Keratinocyte (primary cell): ENCODE measurements around the gene PARD3.

Experiments used
- CTCF ChIP-seq, 3 experiments: IDR thresholded peaks in 1 of 3; conservative IDR thresholded peaks in 1 of 3; optimal IDR thresholded peaks in 1 of 3; 2 replicates in 2 of 3; 3 replicates in 1 of 3; pipeline versions ENCODE3 to v1.5.1; 2011; ENCODE audit warnings: low read length in 3 of 3, mild to moderate bottlenecking in 3 of 3, moderate library complexity in 2 of 3, control low read depth in 1 of 3, inconsistent platforms in 1 of 3; ENCODE audit not compliant: insufficient read depth in 2 of 3; ENCODE audit errors: extremely low read depth in 1 of 3
- EZH2 ChIP-seq: IDR thresholded peaks from one replicate; pipeline ENCODE4 v1.6.1; 2012; ENCODE audit warnings: inconsistent platforms, mild to moderate bottlenecking, low read length, moderate library complexity

- TF ChIP-seq CTCF (optimal IDR thresholded peaks at IDR 0.05 in 1 of 3, IDR thresholded peaks at IDR 0.05 in 1 of 3, conservative IDR thresholded peaks at IDR 0.05 in 1 of 3; ENCODE audit: extremely low read depth in 1 of 3, insufficient read depth in 2 of 3, low read length in 3 of 3) (no peak), EZH2 (no peak)
Observed at GRCh38 chr10:34587680-34588019, 227.4 kb downstream of the PARD3 start.
